Measurements from ENCODE around the gene NEDD1. TPM values are rescaled to one million over a fixed set of nuclear protein-coding genes. Genes with fewer than 3 reads are reported as not detected.

NEDD1 gene
- total and polyA plus RNA-seq, 10 of the 15 experiments (the other 5 are each of a cell fraction or from before 2014, with no cell fraction given), result 15.9 to 52.6 (median 28.7) TPM

DNA sequence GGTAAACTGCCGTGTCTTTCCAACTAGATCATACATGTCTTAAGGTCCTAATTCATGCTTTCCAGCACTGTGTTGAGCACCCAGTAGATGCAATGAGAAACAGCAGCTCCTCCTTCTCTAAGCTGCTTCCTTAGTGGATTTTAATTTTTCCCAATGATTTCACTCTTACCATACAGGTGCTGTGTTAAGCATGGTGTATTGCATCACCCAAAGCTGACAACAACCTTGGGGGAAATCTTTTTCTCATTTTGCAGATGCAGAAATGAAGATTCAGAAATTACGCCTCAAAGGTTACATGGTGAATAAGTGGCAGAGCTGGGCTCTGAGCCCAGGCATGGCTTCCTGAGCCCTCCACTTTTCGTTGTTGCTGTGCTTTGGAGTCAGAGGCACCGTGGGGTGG, 75.6 kb downstream of the NEDD1 start:
- Histone ChIP-seq H2AFZ (ENCODE audit: control insufficient read depth, low read depth, low read length) (no peak overlapping the region), H3K4me3 (no peak overlapping the region), H3K9ac (ENCODE audit: control insufficient read depth, insufficient read depth, low read length) (no peak overlapping the region), H3K27ac (ENCODE audit: control insufficient read depth, insufficient read depth) (no peak overlapping the region), H3K4me2 (ENCODE audit: control insufficient read depth, insufficient read depth) (no peak overlapping the region), H3K4me1 (ENCODE audit: control insufficient read depth, insufficient read depth, low read length) (peaks cover 5% of the 10 kb centered on the region), H3K9me3 (replicated peaks; ENCODE audit: control insufficient read depth, insufficient read depth, low read length) (no peaks in the 10 kb centered on the region), H3K79me2 (ENCODE audit: control insufficient read depth, insufficient read depth, low read length) (no peaks in the 10 kb centered on the region), H3K27me3 (replicated peaks in 1 of 2; ENCODE audit: control insufficient read depth in 2 of 2, insufficient read depth in 2 of 2, low read length in 1 of 2) (peaks cover 0 to 6% of the 10 kb centered on the region in 2 experiments; a peak in 3 of 4 replicates), H3K36me3 (ENCODE audit: control insufficient read depth in 2 of 2, insufficient read depth in 2 of 2, low read length in 1 of 2) (no peaks in the 10 kb centered on the region), H4K20me1 (ENCODE audit: control insufficient read depth, insufficient read depth) (no peaks in the 10 kb centered on the region)
- no peak for FAIRE-seq
- 51% methylated on average over 4 of the region's 4 CpGs for WGBS (ENCODE audit: insufficient coverage, insufficient replicate concordance, low lambda C conversion rate, missing lambda C conversion rate)
- in situ Hi-C loops (cut with MboI) (loop anchor here (5.0 to 10.0 kb wide), 2 partner anchors 322 to 410 kb away; no protein-coding TSS in a partner anchor), intact Hi-C loops (cut with micrococcal nuclease; ENCODE audit: unreplicated experiment) (loop anchor here (10.0 kb wide), 1 partner anchor 78 kb away; the partner anchor contains the start of gene NEDD1)
- RAD21 ChIA-PET (ENCODE audit: unreplicated experiment), result interaction anchor here (1.0 kb wide), 1 partner anchor 405 kb away, joined by 4 read pairs; no protein-coding TSS in a partner anchor
- ATAC-seq, result no peak
- DNase-seq (ENCODE audit: low read depth, low spot score), result no peak
- SMC1A ChIA-PET (ENCODE audit: uncharacterized antibody, unreplicated experiment), result interaction anchor here (0.9 to 1.4 kb wide), 3 partner anchors 28 to 461 kb away, joined by 3 to 4 read pairs (median 4); no protein-coding TSS in a partner anchor
- POLR2A ChIA-PET, result no interaction called here
- CTCF ChIA-PET, result interaction anchor here (1.1 to 8.6 kb wide), 2 partner anchors 404 to 460 kb away, joined by 5 to 119 read pairs; no protein-coding TSS in a partner anchor
- no TSS peak for BruUV-seq (replicated peaks)
- TF ChIP-seq, protein P1, sequence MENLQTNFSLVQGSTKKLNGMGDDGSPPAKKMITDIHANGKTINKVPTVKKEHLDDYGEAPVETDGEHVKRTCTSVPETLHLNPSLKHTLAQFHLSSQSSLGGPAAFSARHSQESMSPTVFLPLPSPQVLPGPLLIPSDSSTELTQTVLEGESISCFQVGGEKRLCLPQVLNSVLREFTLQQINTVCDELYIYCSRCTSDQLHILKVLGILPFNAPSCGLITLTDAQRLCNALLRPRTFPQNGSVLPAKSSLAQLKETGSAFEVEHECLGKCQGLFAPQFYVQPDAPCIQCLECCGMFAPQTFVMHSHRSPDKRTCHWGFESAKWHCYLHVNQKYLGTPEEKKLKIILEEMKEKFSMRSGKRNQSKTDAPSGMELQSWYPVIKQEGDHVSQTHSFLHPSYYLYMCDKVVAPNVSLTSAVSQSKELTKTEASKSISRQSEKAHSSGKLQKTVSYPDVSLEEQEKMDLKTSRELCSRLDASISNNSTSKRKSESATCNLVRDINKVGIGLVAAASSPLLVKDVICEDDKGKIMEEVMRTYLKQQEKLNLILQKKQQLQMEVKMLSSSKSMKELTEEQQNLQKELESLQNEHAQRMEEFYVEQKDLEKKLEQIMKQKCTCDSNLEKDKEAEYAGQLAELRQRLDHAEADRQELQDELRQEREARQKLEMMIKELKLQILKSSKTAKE (IDR thresholded peaks at IDR 0.05; ENCODE audit: low read depth, poor library complexity, severe bottlenecking), result no peak
- TF ChIP-seq POU2F2 (IDR thresholded peaks at IDR 0.05; ENCODE audit: borderline replicate concordance, low read depth, low read length) (no peak), GATAD2B (conservative IDR thresholded peaks at IDR 0.05; ENCODE audit: low read depth) (no peak), NR2F1 (conservative IDR thresholded peaks at IDR 0.05) (no peak), SUZ12 (IDR thresholded peaks at IDR 0.05; ENCODE audit: unreplicated experiment) (no peak), MEF2B (IDR thresholded peaks at IDR 0.05; ENCODE audit: partially characterized antibody, poor library complexity, severe bottlenecking) (no peak), MTA2 (IDR thresholded peaks at IDR 0.05; ENCODE audit: low read depth) (no peak), ZNF24 (IDR thresholded peaks at IDR 0.05) (no peak), JUND (IDR thresholded peaks at IDR 0.05; ENCODE audit: low read depth, low read length) (no peak)
- TF ChIP-seq, protein P2, sequence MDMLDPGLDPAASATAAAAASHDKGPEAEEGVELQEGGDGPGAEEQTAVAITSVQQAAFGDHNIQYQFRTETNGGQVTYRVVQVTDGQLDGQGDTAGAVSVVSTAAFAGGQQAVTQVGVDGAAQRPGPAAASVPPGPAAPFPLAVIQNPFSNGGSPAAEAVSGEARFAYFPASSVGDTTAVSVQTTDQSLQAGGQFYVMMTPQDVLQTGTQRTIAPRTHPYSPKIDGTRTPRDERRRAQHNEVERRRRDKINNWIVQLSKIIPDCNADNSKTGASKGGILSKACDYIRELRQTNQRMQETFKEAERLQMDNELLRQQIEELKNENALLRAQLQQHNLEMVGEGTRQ (IDR thresholded peaks at IDR 0.05; ENCODE audit: borderline replicate concordance, low read depth, low read length), result no peak
- TF ChIP-seq, protein P3, sequence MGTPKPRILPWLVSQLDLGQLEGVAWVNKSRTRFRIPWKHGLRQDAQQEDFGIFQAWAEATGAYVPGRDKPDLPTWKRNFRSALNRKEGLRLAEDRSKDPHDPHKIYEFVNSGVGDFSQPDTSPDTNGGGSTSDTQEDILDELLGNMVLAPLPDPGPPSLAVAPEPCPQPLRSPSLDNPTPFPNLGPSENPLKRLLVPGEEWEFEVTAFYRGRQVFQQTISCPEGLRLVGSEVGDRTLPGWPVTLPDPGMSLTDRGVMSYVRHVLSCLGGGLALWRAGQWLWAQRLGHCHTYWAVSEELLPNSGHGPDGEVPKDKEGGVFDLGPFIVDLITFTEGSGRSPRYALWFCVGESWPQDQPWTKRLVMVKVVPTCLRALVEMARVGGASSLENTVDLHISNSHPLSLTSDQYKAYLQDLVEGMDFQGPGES (IDR thresholded peaks at IDR 0.05), result no peak
- TF ChIP-seq, protein P4, sequence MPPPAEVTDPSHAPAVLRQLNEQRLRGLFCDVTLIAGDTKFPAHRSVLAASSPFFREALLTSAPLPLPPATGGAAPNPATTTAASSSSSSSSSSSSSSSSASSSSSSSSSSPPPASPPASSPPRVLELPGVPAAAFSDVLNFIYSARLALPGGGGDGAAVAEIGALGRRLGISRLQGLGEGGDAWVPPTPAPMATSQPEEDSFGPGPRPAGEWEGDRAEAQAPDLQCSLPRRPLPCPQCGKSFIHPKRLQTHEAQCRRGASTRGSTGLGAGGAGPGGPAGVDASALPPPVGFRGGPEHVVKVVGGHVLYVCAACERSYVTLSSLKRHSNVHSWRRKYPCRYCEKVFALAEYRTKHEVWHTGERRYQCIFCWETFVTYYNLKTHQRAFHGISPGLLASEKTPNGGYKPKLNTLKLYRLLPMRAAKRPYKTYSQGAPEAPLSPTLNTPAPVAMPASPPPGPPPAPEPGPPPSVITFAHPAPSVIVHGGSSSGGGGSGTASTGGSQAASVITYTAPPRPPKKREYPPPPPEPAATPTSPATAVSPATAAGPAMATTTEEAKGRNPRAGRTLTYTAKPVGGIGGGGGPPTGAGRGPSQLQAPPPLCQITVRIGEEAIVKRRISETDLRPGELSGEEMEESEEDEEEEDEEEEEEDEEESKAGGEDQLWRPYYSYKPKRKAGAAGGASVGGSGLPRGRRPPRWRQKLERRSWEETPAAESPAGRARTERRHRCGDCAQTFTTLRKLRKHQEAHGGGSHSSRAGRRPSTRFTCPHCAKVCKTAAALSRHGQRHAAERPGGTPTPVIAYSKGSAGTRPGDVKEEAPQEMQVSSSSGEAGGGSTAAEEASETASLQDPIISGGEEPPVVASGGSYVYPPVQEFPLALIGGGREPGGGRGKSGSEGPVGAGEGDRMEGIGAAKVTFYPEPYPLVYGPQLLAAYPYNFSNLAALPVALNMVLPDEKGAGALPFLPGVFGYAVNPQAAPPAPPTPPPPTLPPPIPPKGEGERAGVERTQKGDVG (CRISPR knock-in tag; IDR thresholded peaks at IDR 0.05), result no peak
- TF ChIP-seq, protein P5, sequence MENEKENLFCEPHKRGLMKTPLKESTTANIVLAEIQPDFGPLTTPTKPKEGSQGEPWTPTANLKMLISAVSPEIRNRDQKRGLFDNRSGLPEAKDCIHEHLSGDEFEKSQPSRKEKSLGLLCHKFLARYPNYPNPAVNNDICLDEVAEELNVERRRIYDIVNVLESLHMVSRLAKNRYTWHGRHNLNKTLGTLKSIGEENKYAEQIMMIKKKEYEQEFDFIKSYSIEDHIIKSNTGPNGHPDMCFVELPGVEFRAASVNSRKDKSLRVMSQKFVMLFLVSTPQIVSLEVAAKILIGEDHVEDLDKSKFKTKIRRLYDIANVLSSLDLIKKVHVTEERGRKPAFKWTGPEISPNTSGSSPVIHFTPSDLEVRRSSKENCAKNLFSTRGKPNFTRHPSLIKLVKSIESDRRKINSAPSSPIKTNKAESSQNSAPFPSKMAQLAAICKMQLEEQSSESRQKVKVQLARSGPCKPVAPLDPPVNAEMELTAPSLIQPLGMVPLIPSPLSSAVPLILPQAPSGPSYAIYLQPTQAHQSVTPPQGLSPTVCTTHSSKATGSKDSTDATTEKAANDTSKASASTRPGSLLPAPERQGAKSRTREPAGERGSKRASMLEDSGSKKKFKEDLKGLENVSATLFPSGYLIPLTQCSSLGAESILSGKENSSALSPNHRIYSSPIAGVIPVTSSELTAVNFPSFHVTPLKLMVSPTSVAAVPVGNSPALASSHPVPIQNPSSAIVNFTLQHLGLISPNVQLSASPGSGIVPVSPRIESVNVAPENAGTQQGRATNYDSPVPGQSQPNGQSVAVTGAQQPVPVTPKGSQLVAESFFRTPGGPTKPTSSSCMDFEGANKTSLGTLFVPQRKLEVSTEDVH (IDR thresholded peaks at IDR 0.05; ENCODE audit: low read depth, partially characterized antibody), result no peak
